LNCaP clone FGC (cell line): ENCODE measurements around the gene NUP214.

ENCODE experiments used
- DNase-seq: peaks from one replicate; pipeline ENCODE4 v3.0.0-alpha.2; 2011; ENCODE audit warnings: low read depth
- H3K4me3 ChIP-seq: 2 replicates; pipeline ENCODE4 v1.5.1; 2011; ENCODE audit warnings: mild to moderate bottlenecking, low read depth, low read length, control low read depth
- CTCF ChIP-seq: IDR thresholded peaks from 2 replicates; pipeline ENCODE4 v1.5.1; 2012; ENCODE audit warnings: mild to moderate bottlenecking; ENCODE audit not compliant: control insufficient read depth, insufficient read depth; ENCODE audit errors: extremely low read depth

NUP214 gene

DNA sequence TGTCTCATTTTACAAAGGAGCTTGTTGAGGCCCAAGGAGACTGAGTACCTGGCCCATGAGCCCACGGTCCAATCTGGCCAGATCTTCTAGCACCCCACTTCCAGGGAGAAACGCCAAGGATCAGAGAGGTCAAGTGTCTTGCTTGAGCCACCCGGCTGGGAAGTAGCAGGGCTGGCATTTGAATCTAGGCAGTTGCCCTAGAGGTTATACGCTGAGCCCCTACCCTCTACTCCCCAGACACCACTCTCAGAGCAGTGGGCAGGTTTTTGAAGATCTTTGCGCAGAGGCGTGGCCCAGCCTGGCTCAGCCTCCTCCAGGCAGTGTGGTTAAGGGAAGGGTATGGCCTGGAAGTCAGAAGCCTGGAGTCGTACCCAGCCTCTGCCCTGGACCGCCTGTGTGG lies 5.8 kb upstream of the NUP214 start:
- no peak for DNase-seq
- no peak for TF ChIP-seq CTCF
- H3K4me3 ChIP-seq, result no peak overlapping the region

DNA sequence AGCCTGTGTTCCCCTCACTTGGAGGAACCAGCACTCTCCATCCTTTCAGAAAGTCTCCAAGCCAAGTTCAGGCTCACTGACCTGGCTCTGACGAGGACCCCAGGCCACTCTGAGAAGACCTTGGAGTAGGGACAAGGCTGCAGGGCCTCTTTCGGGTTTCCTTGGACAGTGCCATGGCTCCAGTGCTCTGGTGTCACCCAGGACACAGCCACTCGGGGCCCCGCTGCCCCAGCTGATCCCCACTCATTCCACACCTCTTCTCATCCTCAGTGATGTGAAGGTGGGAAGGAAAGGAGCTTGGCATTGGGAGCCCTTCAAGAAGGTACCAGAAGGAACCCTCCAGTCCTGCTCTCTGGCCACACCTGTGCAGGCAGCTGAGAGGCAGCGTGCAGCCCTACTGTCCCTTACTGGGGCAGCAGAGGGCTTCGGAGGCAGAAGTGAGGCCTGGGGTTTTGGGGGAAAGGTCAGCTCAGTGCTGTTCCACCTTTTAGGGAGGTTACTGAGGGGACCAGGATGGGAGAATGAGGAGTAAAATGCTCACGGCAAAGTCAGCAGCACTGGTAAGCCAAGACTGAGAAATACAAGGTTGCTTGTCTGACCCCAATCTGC lies 4.7 kb upstream of the NUP214 start:
- no peak for TF ChIP-seq CTCF
- no peak overlapping the region for H3K4me3 ChIP-seq
- no peak for DNase-seq

- no peak for TF ChIP-seq CTCF
- no peak overlapping the region for H3K4me3 ChIP-seq
- no peak for DNase-seq
Measured at GRCh38 chr9:131121346-131121745, 4.0 kb upstream of the NUP214 start.

DNA sequence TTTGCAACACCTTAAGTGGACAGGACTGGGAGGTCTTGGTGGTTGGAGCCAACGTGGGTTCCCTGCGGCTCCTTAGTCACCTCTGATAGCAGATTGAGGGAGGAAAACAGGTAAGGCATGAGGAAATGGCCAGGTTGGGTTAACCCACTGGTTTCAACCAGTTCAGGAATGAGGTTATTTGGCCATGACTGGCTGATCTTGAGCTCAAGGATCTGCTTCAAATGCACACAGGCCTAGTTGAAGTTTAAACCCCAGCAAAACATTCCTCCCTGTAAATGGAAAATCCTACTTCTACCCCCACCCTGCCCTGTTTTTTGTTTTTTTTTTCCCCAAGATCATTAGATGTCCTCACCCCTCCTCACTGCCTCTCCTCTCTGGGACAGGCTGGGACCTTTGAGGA lies 3.2 kb upstream of the NUP214 start:
- no peak overlapping the region for H3K4me3 ChIP-seq
- DNase-seq, result no peak
- no peak for TF ChIP-seq CTCF

- DNase-seq, result no peak
- TF ChIP-seq CTCF, result no peak
Measured at GRCh38 chr9:131125038-131125287, 423 bp upstream of the NUP214 start.

GRCh38 chr9:131126059-131126426 lies 657 bp downstream of the NUP214 start:
- DNase-seq, result no peak
- TF ChIP-seq CTCF, result no peak

More at GRCh38 chr9:131125038-131125287, 423 bp upstream of the NUP214 start:
- peak overlapping the region; percentile 98 for H3K4me3 ChIP-seq

GRCh38 chr9:131129183-131129582 lies 3.8 kb downstream of the NUP214 start:
- no peak for TF ChIP-seq CTCF
- no peak for DNase-seq
- H3K4me3 ChIP-seq, result no peak overlapping the region

More at GRCh38 chr9:131126059-131126426, 657 bp downstream of the NUP214 start:
- H3K4me3 ChIP-seq, result peak overlapping the region; percentile 98
